Stimulated activated CD8-positive, alpha-beta memory T cell treated with anti-CD3 and anti-CD28 coated beads, Interleukin-2, amount 100 ng/mL, for 1 hour (primary cell): ENCODE measurements around the gene KRT4.
A peak's percentile ranks its signal among the peaks of the same experiment; 100 is the strongest.

Experiments used
- DNase-seq, 2 donors: peaks; one replicate each; pipeline ENCODE4 v3.0.0-alpha.2; 2020; ENCODE audit warnings: low read depth in 2 of 2

Gene KRT4

DNA sequence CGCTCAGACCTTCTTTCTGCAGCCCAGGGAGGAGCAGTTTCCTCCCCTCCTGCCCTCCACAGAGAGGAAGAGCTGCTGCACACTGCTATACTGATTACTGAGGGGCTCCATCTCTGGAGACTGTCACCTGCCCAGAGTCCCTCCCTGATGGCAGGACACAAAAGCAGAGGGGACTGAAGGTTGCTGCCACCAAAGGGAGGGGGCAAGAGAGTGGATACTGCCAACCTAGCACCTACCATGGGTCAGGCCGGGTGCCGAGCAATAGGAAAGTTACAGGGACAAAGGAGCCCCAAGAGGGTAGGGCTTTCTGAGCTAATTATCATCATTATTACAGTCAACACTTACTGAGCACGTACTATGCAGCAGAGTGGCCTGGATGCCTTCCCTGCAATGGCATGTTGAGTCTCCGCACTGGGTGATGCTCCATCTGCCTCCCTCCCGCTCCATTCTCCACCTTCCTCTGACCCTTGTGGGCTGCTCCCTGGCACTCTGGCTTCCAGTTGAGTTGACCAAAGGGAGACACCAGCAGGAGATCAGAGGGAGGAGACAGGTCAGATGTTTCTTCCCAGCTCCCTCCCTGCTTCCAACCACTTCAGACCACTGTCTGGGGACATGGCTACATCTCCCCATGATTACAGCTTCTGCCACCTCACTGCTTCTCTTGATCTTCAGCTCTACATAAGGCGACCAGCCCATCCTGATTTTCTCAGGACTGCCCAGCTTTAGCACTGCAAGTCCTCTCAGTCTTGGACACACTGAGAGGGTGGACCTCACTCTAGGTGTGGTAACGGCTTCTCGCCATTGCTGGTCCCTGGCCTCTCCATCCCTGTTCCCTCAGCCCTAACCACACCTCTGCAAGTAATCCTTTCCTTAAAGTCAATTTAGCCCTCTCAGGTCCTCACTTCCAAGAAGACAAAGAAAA lies 22.8 kb upstream of the KRT4 start:
- no peak for DNase-seq

DNA sequence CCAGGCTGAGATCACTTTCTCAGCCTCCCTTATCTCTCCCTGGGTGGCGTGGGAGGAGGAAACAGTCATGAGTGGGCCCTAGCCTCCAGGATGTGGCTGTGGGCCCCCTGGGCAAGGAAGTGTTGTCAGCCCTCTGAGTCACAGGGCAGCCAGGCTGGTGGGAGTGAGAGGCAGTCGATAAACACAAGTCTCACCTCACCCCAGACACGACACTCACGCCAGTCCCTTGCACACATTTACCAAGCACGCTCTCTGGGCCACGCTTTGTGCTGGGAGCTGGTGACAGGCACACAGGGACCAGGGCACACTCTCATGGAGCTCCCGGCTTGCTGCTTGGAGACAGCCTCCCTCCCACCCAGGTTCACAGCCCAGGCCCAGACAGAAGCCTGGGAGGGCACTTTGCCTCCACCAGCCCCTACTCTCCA lies 22.1 kb upstream of the KRT4 start:
- DNase-seq: peak; percentile 33 to 41

DNA sequence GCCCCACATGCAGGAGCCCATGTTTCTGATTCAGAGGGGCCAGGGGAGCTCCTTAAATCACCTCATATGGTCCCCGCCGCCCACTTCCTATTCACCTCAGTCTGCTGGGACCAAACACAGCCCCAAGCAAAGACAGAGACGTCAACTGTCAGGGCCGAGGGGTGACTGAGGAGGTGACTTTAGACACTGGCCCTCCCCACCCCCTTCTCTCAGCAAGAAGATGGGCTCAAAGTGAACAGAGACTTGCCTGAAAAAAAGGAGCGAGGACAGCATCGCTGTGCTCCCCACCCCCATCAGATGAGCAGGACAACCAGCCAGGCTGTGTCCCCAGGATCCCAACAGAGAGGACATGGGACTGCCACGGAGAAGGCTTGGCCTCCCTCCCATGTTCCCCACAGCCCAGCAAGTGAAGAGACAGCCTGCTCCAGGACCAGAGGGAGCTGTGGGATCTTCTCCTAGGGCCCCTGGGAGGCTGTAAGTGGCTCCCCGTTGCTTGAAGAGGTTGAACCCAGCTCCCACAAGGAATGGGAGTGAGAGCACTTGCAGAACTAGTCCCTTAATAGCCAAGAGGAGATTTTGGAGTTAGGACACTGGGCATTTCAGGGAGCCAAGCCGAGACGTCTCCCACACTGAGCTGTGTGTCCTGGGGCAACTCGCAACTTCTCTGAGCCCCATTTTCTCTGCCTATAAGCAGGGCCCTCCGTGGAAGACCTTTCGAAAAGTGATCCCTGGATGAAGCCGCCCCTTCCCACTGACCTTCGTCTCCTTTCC lies 21.5 kb upstream of the KRT4 start:
- no peak for DNase-seq

DNA sequence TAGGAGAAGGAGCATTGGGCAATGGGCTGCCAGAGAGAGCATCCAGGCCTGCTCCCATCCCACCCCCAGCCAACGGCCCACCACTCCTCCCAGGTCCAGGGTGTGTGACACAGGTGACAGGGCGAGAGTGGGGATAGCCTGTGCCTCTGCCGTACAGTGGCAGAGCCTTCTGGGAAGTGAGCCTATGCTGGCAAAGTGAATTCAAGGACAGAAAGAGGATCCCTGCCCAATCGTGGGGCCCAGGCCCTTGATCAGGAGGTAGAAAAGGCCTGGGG lies 20.7 kb upstream of the KRT4 start:
- DNase-seq: no peak

- no peak for DNase-seq
Measured at GRCh38 chr12:52833922-52834726, 20.2 kb upstream of the KRT4 start, which contains the start of gene KRT79. TSS of gene KRT79 (minus strand) at chr12:52834311. CDS start at chr12:52834260, 51 bp downstream.

GRCh38 chr12:52832985-52833905 lies 19.3 kb upstream of the KRT4 start:
- DNase-seq: no peak

GRCh38 chr12:52832451-52832850 lies 18.5 kb upstream of the KRT4 start:
- no peak for DNase-seq

GRCh38 chr12:52831251-52831650 lies 17.3 kb upstream of the KRT4 start:
- no peak for DNase-seq

GRCh38 chr12:52829986-52830770 lies 16.3 kb upstream of the KRT4 start:
- no peak for DNase-seq

- DNase-seq: no peak
Measured at GRCh38 chr12:52828591-52829021, 14.7 kb upstream of the KRT4 start.

GRCh38 chr12:52828156-52828555 lies 14.2 kb upstream of the KRT4 start:
- no peak for DNase-seq

DNA sequence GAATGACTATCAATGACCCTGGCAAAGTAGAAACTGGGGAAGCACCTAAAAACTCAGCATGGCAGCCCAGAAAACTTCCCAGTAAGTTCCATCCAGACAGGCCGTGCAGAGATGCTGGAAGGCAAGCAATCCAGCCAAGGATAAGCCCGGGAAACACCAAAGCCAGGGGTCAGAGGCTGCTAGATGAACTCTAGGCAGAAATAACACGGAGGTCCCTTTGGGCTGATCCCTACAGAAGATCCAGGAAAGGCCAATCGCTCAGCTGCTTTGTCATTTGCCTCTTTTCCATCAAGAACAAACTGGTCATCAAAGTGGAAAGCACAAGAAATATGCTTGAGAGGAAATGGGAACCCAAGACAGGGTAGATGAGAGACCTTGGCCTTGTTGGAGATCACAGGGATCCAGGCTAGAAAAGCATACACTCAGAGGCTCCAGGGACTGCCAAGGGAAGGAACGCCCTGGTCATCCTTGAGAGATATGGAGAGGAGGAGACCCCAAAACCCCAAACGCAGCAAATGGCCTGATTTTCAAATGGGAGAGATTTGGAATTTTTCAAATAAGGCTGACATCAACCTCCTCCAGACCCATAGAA lies 13.7 kb upstream of the KRT4 start:
- DNase-seq: no peak

DNA sequence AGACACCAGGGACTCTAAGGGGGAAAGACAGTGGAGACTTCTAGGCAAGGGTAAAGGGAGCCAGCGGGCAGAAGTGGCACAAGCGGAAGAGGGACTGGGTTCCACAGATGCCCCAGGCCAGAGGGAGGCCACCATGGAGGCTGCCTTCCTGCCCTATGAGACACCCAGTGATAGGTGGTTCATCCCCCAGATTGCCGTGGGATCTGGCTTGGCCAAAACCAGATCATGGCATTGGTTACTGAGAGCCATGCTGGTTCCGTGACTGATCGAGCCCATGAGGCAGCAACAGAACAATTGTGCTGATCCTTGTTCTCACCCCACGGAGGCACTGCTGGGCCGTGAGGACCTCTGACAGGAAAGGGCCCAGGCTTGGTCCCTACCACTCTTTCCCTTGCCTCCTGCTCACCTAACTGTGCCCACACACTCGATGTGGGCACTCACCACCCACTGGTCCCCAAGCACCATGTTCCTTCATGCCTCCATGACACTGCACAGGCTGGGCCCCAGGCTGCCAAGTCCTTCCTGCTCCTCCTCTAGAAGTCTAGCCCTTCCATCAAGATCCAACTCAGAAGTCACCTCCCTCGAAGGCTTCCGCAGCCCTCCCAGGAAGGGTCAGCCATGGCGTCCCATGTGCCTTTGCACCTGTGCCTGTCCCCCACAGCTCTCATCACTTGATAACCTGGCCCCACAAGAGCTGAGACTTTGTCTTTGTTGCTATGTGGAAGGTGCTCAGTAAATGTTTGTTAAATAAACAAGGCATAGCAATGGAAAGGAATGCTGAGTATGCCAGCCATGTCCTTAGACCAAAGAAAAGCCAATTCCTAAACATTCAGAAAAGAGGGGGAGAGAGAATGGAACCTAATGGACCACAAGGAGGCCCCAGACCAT lies 12.9 kb upstream of the KRT4 start:
- DNase-seq: no peak

- DNase-seq: no peak
Measured at GRCh38 chr12:52825961-52826360, 12.0 kb upstream of the KRT4 start.

DNA sequence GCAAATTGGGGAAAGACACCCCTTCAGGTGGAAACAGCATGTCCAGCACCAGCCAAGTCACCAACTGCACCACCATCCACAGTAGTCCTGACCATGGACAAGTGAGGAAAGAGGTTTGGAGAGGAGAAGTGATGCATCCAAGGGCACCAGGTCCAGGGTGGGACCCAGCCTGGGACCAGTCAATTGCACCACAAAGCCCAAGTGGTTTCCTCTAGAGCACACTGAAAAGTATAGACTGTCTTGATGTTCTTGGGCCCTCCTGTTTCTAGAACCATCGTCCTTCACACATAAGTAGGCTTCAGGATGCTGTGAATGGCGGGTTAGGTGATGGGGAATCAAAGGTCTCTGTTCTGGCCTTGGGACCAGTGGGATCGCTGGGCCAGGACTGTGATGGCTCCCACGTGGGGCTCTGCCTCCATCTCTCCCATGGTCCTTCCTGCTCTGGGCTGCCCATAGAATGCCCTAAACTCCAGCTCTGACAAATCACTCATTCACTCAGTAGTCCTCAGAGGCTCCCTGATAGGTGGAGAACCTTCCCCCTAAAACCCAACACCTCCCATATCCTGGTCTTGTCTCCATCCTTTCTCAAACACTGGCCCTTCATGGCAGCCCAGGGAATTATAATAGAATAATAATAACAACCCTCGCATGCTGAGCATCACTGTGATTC lies 11.0 kb upstream of the KRT4 start:
- no peak for DNase-seq

- DNase-seq: no peak
Measured at GRCh38 chr12:52823761-52824450, 10.0 kb upstream of the KRT4 start.

DNA sequence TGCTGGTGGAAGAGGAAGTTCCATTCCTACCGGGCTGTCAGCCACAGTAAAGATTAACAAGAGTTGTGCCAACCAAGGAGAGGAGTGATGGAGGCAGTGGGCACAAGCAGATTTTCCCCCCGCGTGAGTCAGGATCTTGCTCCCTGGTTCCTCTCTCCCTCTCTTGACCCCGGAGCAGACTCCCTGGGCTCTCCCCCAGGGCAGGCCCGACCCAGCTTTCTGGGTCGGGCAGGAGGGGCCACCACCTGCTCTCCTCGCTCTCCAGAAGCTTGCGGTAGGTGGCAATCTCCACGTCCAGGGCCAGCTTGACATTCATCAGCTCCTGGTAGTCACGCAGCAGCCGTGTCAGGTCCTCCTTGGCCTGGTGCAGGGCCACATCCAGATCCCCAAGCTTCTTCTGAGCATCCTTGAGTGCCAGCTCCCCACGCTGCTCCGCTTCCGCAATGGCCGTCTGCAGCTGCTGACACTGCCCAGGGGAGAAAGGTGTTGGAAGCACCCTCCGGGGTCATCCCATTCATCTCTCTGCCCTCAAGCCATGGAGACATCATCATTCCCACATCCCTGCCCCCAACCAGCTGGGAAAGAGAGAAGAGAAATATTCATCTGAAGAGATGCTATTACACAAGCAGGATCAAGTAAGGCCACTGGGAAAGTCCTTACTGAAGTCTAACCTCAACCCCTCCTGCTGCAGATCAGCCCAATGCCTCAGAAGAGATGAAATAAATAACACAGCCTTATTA lies 9.0 kb upstream of the KRT4 start:
- DNase-seq: no peak
